NK-92 (cell line): ENCODE results near the gene ZFYVE26.
"Not testable (repeated sequence)": the region's sequence is repeated elsewhere in the genome, so short reads cannot be mapped to it uniquely, and the experiment has no call there.

Source experiments
- DNase-seq: peaks from one replicate; lab custom pipeline; 2025; ENCODE audit not compliant: unreplicated experiment; lab: John Stamatoyannopoulos, UW

The ZFYVE26 gene

DNA sequence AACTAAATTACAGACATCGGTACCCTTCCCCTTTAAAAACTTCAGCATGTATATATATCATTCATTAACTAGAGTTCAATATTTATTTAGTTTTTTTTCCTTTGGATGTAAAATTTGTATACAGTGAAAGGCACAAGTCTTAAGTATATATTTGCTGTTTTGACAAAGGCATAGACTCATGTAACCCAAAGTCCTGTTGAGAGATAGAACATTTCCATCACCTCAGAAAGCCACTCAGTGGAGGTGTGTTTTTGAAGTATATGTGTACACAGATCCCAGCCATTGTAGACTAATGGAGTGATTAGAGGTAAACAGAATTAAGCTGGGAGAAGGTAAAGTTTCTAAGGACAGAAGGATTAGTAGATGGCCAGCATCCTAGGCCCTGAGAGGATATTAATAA, 99.3 kb downstream of the ZFYVE26 start:
- DNase-seq, result no peak

DNA sequence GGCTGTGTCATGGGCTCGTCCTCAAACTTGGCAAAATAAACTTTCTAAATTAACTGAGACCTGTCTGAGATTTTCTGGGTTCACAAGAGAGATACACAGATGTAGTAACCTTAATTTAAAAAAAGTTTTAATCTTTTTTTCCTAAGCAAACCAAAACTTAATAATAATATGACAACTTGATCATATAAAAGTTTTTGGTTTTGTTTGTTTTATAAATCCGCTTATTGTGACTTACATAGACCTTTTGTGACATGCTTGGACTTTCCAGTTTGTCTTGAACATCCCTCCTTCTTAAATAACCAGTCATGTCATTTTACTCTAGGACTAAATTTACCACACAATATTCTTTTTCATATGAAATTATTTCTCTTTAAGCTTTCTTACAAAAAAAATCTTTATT, 106.2 kb downstream of the ZFYVE26 start:
- DNase-seq, result no peak

DNA sequence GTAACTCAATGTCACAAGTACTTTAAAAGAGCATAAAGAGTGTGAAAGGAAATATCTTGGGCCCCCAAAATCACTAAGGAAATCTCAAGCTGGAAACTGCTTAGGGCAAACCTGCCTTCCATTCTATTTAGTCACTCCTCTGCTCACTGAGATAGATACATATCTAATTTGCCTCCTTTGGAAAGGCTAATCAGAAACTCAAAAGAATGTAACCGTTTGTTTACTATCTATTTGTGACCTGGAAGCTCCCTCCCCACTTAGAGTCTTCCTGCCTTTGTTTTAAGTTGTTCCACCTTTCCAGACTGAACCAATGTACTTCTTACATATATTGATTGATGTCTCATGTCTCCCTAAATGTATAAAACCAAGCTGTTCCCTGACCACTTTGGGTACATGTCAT, 106.6 kb downstream of the ZFYVE26 start:
- DNase-seq, result not testable (repeated sequence)

DNA sequence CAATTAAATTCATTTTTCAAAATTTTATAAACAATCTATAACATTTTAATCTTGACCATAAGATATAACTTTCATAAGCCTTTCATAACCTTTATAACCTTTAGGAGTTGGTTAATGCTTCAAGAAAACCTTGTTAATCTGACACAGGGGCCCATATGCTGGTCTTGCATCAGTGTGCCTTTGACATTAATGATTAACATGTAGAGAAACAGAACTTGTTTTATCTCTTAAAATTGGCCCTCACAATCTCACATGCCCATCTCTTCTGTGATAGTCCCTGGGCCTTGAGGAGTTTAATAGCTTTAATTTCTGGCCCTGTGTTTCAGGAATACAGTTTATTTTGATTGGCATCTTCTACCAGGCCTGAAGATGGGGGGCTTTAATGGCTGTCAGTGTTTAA, 107.0 kb downstream of the ZFYVE26 start:
- not testable (repeated sequence) for DNase-seq

DNA sequence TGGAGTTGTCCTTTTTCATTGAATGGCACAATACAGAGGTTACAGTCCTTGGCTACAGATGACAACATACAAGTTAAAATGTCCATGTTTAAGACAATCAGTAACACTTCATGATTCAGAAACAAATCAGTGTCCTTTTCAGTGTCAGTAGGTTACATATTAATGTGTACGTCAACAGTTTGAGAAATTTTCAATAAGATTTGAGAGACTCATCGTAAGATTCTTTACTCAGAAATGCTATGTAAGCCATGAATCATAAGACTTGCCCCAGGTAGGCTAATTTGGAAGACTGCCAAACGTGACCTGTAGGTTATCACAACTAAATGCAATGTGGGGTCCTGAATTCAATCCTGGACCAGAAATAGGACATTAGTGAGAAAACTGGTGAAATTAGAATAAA, 111.2 kb downstream of the ZFYVE26 start:
- DNase-seq, result no peak

DNA sequence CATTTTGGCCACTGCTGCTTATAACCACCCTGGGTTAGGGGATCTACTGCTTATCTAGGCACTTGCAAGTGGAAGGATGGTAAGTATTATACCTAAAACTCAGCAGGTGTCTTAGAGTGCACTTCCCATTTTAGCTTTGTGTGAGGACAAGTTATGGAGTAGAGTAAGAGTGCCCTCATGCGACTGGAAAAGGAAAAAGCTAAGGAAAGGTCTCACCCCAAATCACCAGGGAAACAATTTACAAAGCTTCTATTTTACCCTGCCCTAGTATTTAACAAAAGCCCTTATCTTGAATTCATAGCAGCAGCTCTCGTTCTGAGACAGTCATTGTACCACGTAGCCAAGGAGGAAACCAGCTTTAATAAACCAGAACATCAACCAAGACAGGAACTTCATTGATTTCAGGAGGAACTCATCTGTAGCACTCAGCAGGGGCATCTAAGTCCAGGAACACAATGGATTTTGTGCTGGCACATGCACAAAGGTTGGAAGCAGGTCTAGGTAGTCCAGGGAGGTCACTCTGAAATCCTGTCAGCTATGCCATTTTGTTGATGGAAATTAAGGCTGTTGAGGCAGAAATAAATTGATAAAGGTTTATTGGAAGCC, 111.8 kb downstream of the ZFYVE26 start:
- no peak for DNase-seq

- no peak for DNase-seq
Measured at GRCh38 chr14:67703997-67704396, 112.4 kb downstream of the ZFYVE26 start.

- not testable (repeated sequence) for DNase-seq
Measured at GRCh38 chr14:67701492-67701891, 114.9 kb downstream of the ZFYVE26 start, which contains the start of gene RDH12. Gene RDH12 (plus strand): TSS chr14:67701886. CDS start chr14:67722643, 20,757 bp downstream.

DNA sequence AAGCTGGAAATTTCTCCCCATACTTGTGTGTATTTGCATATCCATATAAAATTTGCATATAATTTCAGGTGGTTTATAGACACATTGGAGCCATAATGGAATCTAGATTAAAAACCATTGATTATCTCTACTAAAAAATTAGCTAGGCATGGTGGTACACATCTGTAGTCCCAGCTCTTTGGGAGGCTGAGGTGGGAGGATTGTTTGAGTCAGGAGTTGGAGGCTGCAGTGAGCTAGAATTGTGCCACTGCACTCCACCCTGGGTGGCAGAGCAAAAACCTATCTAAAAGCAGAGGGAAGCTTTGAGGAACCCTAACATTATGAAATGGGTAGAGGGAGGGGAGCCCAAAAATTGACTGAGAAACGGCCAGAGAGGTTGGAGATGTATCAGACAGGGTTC, 118.2 kb downstream of the ZFYVE26 start:
- no peak for DNase-seq

DNA sequence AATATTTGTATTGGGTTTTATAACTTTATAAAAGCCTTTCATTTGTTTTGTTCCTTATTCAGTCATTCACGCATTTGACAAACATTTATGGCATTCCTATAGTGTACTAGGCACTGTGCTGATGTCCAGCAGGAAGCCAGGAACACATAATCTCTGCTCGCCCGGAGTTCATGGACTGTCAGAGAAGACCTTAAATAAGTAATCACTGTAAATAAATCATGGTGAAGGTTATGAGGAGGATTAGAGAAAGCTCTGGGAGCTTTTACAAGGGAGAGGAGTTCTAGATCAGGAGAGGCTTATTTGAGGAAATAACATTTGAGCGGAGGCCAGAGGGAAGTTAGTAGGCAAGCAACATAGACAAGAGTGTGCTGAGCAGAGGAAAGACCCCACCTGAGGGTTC, 119.4 kb downstream of the ZFYVE26 start:
- no peak for DNase-seq
